OCI-LY7 (cell line): Measurements from ENCODE around the gene CAMKK1.

Experiments used
- CTCF ChIP-seq: fragments of 200-600 bp; sonication (generic); conservative IDR thresholded peaks from 2 replicates; pipeline ENCODE4 v1.5.1; 2014; ENCODE audit warnings: mild to moderate bottlenecking, antibody characterized with exemption, low read length, moderate library complexity, mixed read lengths
- EZH2phosphoT487 ChIP-seq: fragments of 200-600 bp; sonication (generic); IDR thresholded peaks from 2 replicates; pipeline ENCODE4 v1.6.1; 2018; ENCODE audit warnings: low read depth, borderline replicate concordance, mild to moderate bottlenecking, mixed run types, antibody characterized with exemption, low read length, moderate library complexity, mixed read lengths

GRCh38 chr17:3828151-3828851, 64.6 kb downstream of the CAMKK1 start:
- TF ChIP-seq EZH2phosphoT487, result no peak
- no peak for TF ChIP-seq CTCF
